A549 treated with AZD9567 at 1 μM for 4 hours (cell line): Measurements from ENCODE around the gene SNRPA. TPM values are rescaled to one million over a fixed set of nuclear protein-coding genes. Genes with fewer than 3 reads are reported as not detected.

Experiments
- total RNA-seq: library from RNA; stranded (reverse); fragments of 200-300 nt; extraction: Qiagen RNA extraction; gene quantifications from 5 replicates; pipeline ENCODE4 v1.2.3, GENCODE V29; 2022; ENCODE audit not compliant: insufficient read depth

SNRPA gene
- 145 to 179 TPM (median 153 TPM) in 5 replicates for total RNA-seq

DNA sequence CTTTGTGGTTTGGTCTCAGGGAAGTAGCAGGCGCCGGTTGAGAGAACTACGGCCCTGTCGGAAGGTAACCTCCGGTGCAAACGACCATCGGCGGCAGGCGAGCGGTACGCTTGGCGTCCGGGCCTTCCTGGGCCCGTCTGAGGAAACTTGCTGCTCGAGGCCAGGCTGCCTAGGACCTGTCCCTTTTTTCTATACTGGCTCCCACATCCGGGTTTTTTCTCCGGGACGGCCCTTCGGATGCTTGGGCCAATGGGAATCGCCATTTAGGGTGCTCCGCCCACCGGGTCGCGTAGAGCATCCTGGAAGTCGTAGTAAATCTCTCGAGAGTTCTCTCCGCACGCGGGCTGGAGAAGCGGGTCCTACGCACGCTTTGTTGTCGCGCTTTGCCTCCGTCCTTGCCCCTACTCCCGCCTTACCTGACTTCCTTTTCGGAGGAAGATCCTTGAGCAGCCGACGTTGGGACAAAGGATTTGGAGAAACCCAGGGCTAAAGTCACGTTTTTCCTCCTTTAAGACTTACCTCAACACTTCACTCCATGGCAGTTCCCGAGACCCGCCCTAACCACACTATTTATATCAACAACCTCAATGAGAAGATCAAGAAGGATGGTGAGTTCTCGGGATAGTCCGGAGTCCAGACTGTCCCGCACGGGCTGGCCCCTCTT is at the start of gene SNRPA:
Gene SNRPA, plus strand, starts transcription at position 330 of the 664 bp plus-strand sequence. Its CDS starts 206 bp downstream, at position 536.

DNA sequence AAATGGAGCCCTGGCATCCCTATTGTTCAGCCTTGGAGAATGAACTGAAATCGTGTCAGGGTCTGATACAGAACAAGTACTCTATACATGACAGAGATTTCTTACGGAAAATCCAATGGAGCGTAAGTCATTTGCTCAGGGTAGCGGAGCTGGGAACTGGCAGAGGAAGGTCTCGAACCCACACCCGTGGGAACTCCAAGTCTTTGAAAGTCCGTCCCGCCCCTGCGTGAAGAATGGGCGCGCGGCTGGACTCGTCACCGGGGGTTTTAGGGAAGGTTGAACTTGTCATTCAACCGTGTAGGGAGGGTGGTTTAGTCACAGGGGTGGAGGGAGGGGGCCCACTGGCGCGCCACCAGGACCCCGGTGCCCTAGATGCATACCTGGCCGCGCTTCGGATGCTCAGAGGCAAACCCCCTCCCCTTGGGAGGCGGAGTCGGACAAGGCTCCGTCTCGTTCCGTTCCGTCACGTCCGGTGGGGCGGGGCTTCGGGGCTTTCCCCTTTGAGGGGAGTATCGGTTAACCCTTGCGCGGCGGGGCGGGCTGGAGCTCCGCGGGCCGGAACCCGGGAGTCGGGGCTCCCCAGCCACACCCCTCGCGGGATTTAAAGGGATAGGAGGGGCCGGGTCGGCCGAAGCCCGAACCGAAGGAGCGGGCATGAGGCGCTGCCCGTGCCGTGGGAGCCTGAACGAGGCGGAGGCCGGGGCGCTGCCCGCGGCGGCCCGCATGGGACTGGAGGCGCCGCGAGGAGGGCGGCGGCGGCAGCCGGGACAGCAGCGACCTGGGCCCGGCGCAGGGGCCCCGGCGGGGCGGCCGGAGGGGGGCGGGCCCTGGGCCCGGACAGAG is 34.3 kb upstream of the SNRPA start, which contains the start of the genes COQ8B and ITPKC:
Gene COQ8B, minus strand, starts transcription at position 405 of the 843 bp plus-strand sequence. CDS start 2,254 bp downstream, outside the sequence.
Gene ITPKC, plus strand, starts transcription at position 631 of the 843 bp plus-strand sequence. Its CDS starts 24 bp downstream, at position 655.

DNA sequence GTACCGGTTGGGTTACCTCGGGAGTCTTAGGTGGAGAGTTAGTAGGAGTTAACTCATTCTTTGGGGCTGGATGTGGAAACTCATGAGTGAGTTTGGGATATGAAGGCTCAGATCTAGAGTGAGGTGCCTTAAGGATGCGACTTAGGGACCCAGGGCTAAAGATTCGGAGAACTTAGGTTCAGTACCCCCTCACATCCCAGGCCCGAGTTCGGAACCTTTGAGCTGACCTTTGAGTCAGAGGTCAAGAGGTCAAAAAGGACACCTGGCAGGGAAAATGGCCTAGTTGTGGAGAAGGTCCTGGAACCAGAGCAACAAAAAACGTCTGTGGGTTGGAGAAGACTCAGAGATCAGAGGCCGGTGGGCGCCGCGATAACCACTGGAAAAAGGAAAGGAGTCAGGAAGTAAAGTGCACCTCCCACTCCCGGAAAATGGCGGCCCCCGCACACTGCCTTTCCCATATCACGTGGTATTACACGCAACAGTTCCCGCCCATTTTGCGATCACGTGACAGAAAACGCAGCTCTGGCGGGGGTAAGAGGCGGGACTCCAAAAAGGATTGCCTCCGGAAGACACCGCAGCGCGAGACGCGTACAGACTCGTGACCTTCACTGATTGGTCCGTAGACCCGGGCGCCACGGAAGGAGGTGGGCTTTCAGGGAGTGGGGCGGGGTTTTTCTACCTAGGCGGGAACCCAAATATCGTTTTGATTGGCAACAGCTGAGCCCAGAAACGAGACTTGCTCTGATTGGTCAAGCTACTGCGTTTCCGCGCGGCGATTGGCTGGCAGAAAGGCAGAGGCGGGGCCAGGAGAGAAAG is 737 bp upstream of the SNRPA start, which contains the start of gene ACTMAP:
Gene ACTMAP, minus strand, starts transcription at position 420 of the 816 bp plus-strand sequence. CDS start 674 bp downstream, outside the sequence.

GRCh38 chr19:40774916-40775631 is 24.1 kb downstream of the SNRPA start, which contains the start of gene MIA:
MIA (plus strand) TSS chr19:40775521; CDS start chr19:40775543, 22 bp downstream.

DNA sequence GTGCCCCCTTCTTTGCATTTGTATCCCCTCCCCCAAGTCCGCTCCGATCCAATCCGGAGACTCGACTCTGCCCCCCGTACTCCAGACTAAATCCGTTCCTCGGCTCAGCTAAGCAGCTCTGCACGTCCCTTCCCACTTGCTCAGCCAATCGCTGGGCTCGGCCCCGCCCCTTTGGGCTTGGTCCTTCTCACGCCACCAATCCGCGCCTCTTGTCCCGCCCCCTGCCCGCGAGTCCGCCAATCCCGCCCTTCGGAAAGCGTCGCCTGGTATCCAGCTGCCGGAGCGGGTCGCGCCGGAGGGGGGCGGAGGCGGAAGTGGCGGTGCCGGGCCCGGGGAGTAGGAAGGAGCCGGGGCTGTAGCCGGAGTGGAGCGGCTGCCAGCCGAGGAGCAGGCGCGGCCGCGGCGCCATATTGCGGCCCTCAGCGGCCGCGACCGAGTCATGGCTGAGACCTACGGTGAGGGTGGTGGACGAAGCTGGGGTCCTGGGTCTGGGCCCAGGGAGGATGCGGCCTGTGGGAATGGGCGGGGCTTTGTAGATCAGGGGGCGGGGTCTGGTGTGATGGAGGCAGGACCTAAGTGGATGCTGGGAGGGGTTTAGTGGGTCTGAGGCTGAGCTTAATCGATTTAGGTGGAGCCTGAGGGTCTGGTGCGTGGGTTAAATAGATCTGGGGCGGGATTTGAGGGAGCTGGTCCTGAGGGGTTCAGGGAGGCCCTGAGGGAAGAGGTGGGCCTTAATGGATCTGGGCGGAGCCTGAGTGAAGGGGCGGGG is 27.1 kb downstream of the SNRPA start, which contains the start of gene RAB4B:
Gene RAB4B, plus strand, starts transcription at position 311 of the 769 bp plus-strand sequence. Its CDS starts 129 bp downstream, at position 440.

DNA sequence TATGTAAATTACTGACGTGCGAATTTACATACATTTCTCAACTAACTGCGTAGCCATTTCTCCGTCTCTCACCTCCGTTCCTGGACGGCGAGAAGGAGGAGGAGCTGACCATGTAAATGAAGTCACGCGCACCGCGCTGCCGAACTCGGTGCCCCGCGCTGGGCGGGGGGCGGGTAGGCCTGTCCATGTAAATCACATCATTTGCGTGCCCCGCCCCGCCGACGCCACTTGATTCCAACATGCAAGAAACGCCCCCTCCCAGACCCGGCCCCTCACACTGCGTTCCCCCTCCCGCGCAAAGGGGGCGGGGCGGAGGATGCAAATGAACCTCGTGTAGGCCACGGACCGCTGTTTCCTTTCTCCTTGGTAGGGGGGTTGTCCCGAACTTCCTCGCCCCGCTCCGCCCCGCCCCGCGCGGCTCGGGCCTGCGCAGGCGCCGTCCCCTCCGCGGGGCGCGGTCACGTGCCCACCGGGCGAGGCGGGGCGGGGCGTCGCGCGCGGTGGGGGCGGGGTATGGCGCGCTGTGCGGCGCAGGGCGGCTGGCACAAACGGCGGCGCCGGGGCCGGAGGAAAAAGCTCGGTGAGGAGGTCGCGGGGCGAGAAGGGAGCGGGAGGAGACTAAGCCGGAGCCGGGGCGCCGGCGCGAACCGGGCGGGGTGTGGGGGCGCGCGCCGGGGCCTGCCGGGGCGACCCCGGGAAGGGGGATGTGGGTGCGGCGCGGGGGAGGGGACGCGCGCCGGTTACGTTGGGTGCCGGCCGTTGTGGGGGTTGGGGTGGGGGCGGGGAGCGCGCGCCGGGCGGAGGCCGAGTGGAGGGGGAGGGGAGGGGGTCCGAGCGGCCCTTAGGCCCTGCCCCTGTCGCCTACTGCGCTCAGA is 47.9 kb downstream of the SNRPA start, which contains the start of gene EGLN2:
Gene EGLN2, plus strand, starts transcription at position 509 of the 875 bp plus-strand sequence. CDS start 1,382 bp downstream, outside the sequence.

Other genes starting within 250 kb of the SNRPA start
- 125 to 139 TPM (median 133 TPM) in 5 replicates for gene SHKBP1, start 174.3 kb upstream of the SNRPA start, total RNA-seq
- gene LTBP4, start 149.8 kb upstream of the SNRPA start, total RNA-seq: 35.2 to 57.9 TPM (median 54.8 TPM) in 5 replicates
- gene NUMBL, start 60.6 kb upstream of the SNRPA start, total RNA-seq: 47.8 to 82.6 TPM (median 77.1 TPM) in 5 replicates
- 69.8 to 88.8 TPM (median 84.0 TPM) in 5 replicates for gene COQ8B, start 34.3 kb upstream of the SNRPA start, total RNA-seq
- gene ITPKC, start 34.1 kb upstream of the SNRPA start, total RNA-seq: 20.5 to 35.5 TPM (median 31.6 TPM) in 5 replicates
- gene ACTMAP, start 726 bp upstream of the SNRPA start, total RNA-seq: 14.5 to 18.5 TPM (median 16.7 TPM) in 5 replicates
- not detected in 5 replicates for gene MIA, start 24.3 kb downstream of the SNRPA start, total RNA-seq
- gene RAB4B, start 27.0 kb downstream of the SNRPA start, total RNA-seq: 12.8 to 22.1 TPM (median 20.1 TPM) in 5 replicates
- 79.8 to 98.3 TPM (median 95.8 TPM) in 5 replicates for gene EGLN2, start 48.0 kb downstream of the SNRPA start, total RNA-seq
- gene CYP2A6, start 99.2 kb downstream of the SNRPA start, total RNA-seq: not detected in 5 replicates
- gene CYP2A7, start 131.0 kb downstream of the SNRPA start, total RNA-seq: not detected in 5 replicates
- gene CYP2B6, start 240.1 kb downstream of the SNRPA start, total RNA-seq: not detected in 5 replicates